VCaP (cell line): Measurements from ENCODE around the gene SYT15.
"Not testable (repeated sequence)": the region's sequence is repeated elsewhere in the genome, so short reads cannot be mapped to it uniquely, and the experiment has no call there.

ENCODE experiments used
- H3K27ac ChIP-seq: fragments of 450-650 bp; 2 replicates; pipeline ENCODE4 v1.5.1; 2017
- CTCF ChIP-seq: fragments of 450-650 bp; conservative IDR thresholded peaks from 2 replicates; pipeline ENCODE4 v1.5.1; 2017; ENCODE audit warnings: mild to moderate bottlenecking, moderate library complexity

The SYT15 gene

GRCh38 chr10:46565591-46566332 lies 13.2 kb upstream of the SYT15 start:
- TF ChIP-seq CTCF = peak; percentile 76
- not testable (repeated sequence) for H3K27ac ChIP-seq

GRCh38 chr10:46567151-46567550 lies 11.8 kb upstream of the SYT15 start:
- not testable (repeated sequence) for H3K27ac ChIP-seq

GRCh38 chr10:46570655-46571054 lies 8.3 kb upstream of the SYT15 start:
- H3K27ac ChIP-seq = not testable (repeated sequence)

- H3K27ac ChIP-seq = not testable (repeated sequence)
Observed at GRCh38 chr10:46572765-46573164, 6.2 kb upstream of the SYT15 start.

GRCh38 chr10:46573314-46573713 lies 5.6 kb upstream of the SYT15 start:
- not testable (repeated sequence) for H3K27ac ChIP-seq

- H3K27ac ChIP-seq = not testable (repeated sequence)
Observed at GRCh38 chr10:46573884-46574283, 5.0 kb upstream of the SYT15 start.

- not testable (repeated sequence) for H3K27ac ChIP-seq
Observed at GRCh38 chr10:46577624-46578473, 1.1 kb upstream of the SYT15 start.

- not testable (repeated sequence) for H3K27ac ChIP-seq
Observed at GRCh38 chr10:46579378-46579777, 450 bp downstream of the SYT15 start.

- H3K27ac ChIP-seq = not testable (repeated sequence)
Observed at GRCh38 chr10:46581997-46582396, 3.1 kb downstream of the SYT15 start.

- not testable (repeated sequence) for H3K27ac ChIP-seq
Observed at GRCh38 chr10:46582568-46582967, 3.6 kb downstream of the SYT15 start.

- not testable (repeated sequence) for H3K27ac ChIP-seq
Observed at GRCh38 chr10:46584196-46584595, 5.3 kb downstream of the SYT15 start.

GRCh38 chr10:46585246-46585645 lies 6.3 kb downstream of the SYT15 start:
- H3K27ac ChIP-seq = not testable (repeated sequence)

GRCh38 chr10:46587546-46587945 lies 8.6 kb downstream of the SYT15 start:
- not testable (repeated sequence) for H3K27ac ChIP-seq

GRCh38 chr10:46588221-46588620 lies 9.3 kb downstream of the SYT15 start:
- not testable (repeated sequence) for H3K27ac ChIP-seq

GRCh38 chr10:46589589-46589988 lies 10.7 kb downstream of the SYT15 start:
- not testable (repeated sequence) for H3K27ac ChIP-seq

- H3K27ac ChIP-seq = not testable (repeated sequence)
Observed at GRCh38 chr10:46591053-46591452, 12.1 kb downstream of the SYT15 start.

GRCh38 chr10:46593307-46593706 lies 14.4 kb downstream of the SYT15 start:
- H3K27ac ChIP-seq = not testable (repeated sequence)

- H3K27ac ChIP-seq = 0 out of 2 replicates have a peak overlapping the region, but pooled peaks have one; percentile 28
Observed at GRCh38 chr10:46594453-46595063, 15.6 kb downstream of the SYT15 start.

- H3K27ac ChIP-seq = not testable (repeated sequence)
Observed at GRCh38 chr10:46596570-46596969, 17.6 kb downstream of the SYT15 start.

GRCh38 chr10:46597616-46598246 lies 18.8 kb downstream of the SYT15 start:
- H3K27ac ChIP-seq = not testable (repeated sequence)

- H3K27ac ChIP-seq = not testable (repeated sequence)
Observed at GRCh38 chr10:46600516-46600915, 21.6 kb downstream of the SYT15 start.
